ENCODE measurements around the gene KDF1.

DNA sequence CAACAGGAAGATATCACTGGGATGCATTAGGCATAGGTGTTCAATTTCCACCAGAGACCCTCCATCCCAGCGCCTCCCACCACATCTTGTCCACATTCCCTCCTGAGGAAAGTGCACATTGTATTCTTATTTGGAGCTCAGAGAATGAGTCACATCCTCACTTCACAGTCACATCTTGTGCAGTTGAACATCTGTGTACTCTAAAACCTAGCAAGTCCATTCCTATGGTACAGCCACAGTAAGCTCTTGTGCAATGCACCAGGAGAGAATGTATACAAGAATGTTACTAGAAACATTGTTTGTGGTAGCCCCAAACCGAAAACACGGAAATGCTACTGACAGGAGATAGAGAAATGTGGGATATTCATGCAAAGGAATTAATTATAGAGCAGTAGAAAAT, 1.6 kb upstream of the KDF1 start:
- TF ChIP-seq, protein P1, sequence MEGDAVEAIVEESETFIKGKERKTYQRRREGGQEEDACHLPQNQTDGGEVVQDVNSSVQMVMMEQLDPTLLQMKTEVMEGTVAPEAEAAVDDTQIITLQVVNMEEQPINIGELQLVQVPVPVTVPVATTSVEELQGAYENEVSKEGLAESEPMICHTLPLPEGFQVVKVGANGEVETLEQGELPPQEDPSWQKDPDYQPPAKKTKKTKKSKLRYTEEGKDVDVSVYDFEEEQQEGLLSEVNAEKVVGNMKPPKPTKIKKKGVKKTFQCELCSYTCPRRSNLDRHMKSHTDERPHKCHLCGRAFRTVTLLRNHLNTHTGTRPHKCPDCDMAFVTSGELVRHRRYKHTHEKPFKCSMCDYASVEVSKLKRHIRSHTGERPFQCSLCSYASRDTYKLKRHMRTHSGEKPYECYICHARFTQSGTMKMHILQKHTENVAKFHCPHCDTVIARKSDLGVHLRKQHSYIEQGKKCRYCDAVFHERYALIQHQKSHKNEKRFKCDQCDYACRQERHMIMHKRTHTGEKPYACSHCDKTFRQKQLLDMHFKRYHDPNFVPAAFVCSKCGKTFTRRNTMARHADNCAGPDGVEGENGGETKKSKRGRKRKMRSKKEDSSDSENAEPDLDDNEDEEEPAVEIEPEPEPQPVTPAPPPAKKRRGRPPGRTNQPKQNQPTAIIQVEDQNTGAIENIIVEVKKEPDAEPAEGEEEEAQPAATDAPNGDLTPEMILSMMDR (conservative IDR thresholded peaks at IDR 0.05): no peak
- TF ChIP-seq EZH2 (IDR thresholded peaks at IDR 0.05; ENCODE audit: low read depth): no peak

Data from PC-9 (cell line).